ENCODE data around the gene EFCAB12. TPM values are rescaled to one million over a fixed set of nuclear protein-coding genes. Genes with fewer than 3 reads are reported as not detected.

EFCAB12 gene
- total RNA-seq, 2 donors from 2014 or later: under 0.01 to 1.3 TPM

- 66 to 83% methylated on average over 4 of the region's 4 CpGs for WGBS, 2 donors
- no peaks in the 10 kb centered on the region for H3K36me3 ChIP-seq (replicated peaks in 1 of 2; ENCODE audit: insufficient read depth in 1 of 2, low read depth in 2 of 2)
- peaks cover 15% of the 10 kb centered on the region for H3K4me1 ChIP-seq
- no peak for ATAC-seq
- DNase-seq: peak in 2 of 4 donors; percentile 53 to 62
- H3K27ac ChIP-seq: peak overlapping the region in 2 of 4 donors; percentile 33 to 34
- no peaks in the 10 kb centered on the region for H3K9me3 ChIP-seq
- intact Hi-C loops (cut with DNase I): no loop called here
- peak in 1 of 3 donors; percentile 6 for TF ChIP-seq POLR2A (IDR thresholded peaks at IDR 0.05)
- TF ChIP-seq CTCF (IDR thresholded peaks at IDR 0.05): no peak
- no peaks in the 10 kb centered on the region for H3K27me3 ChIP-seq
- no peak overlapping the region for H3K4me3 ChIP-seq
These were observed 4.1 kb downstream of the EFCAB12 start for GRCh38 chr3:129424185-129424841.

- intact Hi-C loops (cut with DNase I): no loop called here
- H3K36me3 ChIP-seq (replicated peaks in 1 of 2; ENCODE audit: insufficient read depth in 1 of 2, low read depth in 2 of 2): no peaks in the 10 kb centered on the region
- no peaks in the 10 kb centered on the region for H3K9me3 ChIP-seq
- no peak overlapping the region for H3K27ac ChIP-seq
- H3K4me3 ChIP-seq: no peak overlapping the region
- 81 to 86% methylated on average over 1 of the region's 1 CpG for WGBS, 2 donors
- H3K4me1 ChIP-seq: peaks cover 3% of the 10 kb centered on the region
- ATAC-seq (no peak), DNase-seq (no peak)
- H3K27me3 ChIP-seq: no peaks in the 10 kb centered on the region
- no peak for TF ChIP-seq CTCF (IDR thresholded peaks at IDR 0.05)
- no peak for TF ChIP-seq POLR2A (IDR thresholded peaks at IDR 0.05)
These were observed 5.5 kb downstream of the EFCAB12 start for GRCh38 chr3:129422897-129423296.

GRCh38 chr3:129421988-129422745 is 6.3 kb downstream of the EFCAB12 start:
- no peak for DNase-seq
- no peaks in the 10 kb centered on the region for H3K4me1 ChIP-seq
- H3K27ac ChIP-seq: no peak overlapping the region
- no peaks in the 10 kb centered on the region for H3K9me3 ChIP-seq
- 81 to 90% methylated on average over 6 of the region's 6 CpGs for WGBS, 2 donors
- TF ChIP-seq POLR2A (IDR thresholded peaks at IDR 0.05) (no peak), CTCF (IDR thresholded peaks at IDR 0.05) (no peak)
- ATAC-seq: no peak
- no peaks in the 10 kb centered on the region for H3K27me3 ChIP-seq
- intact Hi-C loops (cut with DNase I): no loop called here
- no peak overlapping the region for H3K4me3 ChIP-seq
- H3K36me3 ChIP-seq (replicated peaks in 1 of 2; ENCODE audit: insufficient read depth in 1 of 2, low read depth in 2 of 2): no peaks in the 10 kb centered on the region

- no peak for TF ChIP-seq CTCF (IDR thresholded peaks at IDR 0.05)
- TF ChIP-seq POLR2A (IDR thresholded peaks at IDR 0.05): no peak
- Histone ChIP-seq H3K36me3 (replicated peaks in 1 of 2; ENCODE audit: insufficient read depth in 1 of 2, low read depth in 2 of 2) (no peaks in the 10 kb centered on the region), H3K27ac (no peak overlapping the region), H3K4me1 (no peaks in the 10 kb centered on the region), H3K27me3 (no peaks in the 10 kb centered on the region), H3K9me3 (no peaks in the 10 kb centered on the region), H3K4me3 (no peak overlapping the region)
- intact Hi-C loops (cut with DNase I): no loop called here
- no peak for ATAC-seq
- no peak for DNase-seq
- 88 to 89% methylated on average over 10 to 12 of the region's 12 CpGs for WGBS, 2 donors
These were observed 7.1 kb downstream of the EFCAB12 start for GRCh38 chr3:129421236-129421883.

Data from body of pancreas (tissue), 4 donors.